Cardiac fibroblast (primary cell): ENCODE measurements around the gene ALG1.
"Not testable (repeated sequence)": the region's sequence is repeated elsewhere in the genome, so short reads cannot be mapped to it uniquely, and the experiment has no call there.

ENCODE experiments used
- DNase-seq, 2 donors: peaks; one replicate each; pipeline versions ENCODE4 v3.0.0 to v3.0.0-alpha.2; 2010; ENCODE audit warnings: low read depth in 2 of 2
- H3K4me3 ChIP-seq, 2 donors: replicated peaks in 1 of 2; 1 replicate in 1 of 2; 2 replicates in 1 of 2; pipeline ENCODE4 v1.5.1; 2011; ENCODE audit warnings: low read depth in 2 of 2, low read length in 2 of 2, mild to moderate bottlenecking in 2 of 2, moderate library complexity in 1 of 2
- TF ChIP-seq, protein P1 (sequence below): IDR thresholded peaks from one replicate; pipeline ENCODE4 v1.5.1; 2011; ENCODE audit warnings: low read depth, mild to moderate bottlenecking, low read length, inconsistent platforms

ALG1 gene

DNA sequence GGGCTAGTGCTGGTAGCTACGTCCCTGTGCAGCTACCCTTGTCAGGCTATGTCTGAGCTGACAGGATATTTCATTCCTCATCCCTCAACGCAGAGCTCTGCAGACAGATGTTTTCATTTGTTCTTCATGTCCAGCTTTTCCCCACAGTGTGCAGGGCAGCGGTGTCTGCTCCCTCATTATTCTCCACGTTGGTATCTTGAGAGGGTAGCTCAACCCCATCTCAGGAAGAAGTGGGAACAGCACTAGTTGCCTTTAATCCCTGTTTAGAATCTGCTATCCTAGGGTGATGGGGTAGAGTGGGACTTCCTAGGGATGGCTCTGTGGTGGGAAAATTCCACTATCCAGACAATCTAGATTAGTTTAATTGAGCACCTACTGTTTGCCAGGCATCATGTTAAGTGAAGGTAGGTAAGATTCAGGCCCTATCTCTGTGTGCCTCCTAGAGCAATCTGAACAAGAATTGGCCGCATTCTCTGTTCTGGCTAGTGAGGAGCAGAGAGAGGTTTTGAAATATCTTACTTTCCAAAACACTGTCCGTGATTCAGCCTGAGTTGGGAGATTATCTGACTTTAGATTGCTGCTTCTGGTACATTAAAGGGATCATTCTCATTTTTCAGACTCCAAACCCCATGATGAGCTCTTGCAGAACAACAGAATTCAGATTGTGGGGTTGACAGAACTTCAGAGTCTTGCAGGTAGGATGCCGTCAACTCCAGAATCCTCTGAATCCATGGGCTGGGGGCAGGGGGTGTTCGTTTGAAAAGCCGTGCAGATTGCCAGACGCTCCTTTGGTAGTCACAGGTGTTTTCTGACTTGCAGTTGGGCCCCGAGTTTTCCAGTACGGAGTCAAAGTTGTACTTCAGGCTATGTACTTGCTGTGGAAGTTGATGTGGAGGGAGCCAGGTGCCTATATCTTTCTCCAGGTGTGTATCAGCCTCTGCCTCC, 963 bp downstream of the ALG1 start:
- TF ChIP-seq, protein P1, sequence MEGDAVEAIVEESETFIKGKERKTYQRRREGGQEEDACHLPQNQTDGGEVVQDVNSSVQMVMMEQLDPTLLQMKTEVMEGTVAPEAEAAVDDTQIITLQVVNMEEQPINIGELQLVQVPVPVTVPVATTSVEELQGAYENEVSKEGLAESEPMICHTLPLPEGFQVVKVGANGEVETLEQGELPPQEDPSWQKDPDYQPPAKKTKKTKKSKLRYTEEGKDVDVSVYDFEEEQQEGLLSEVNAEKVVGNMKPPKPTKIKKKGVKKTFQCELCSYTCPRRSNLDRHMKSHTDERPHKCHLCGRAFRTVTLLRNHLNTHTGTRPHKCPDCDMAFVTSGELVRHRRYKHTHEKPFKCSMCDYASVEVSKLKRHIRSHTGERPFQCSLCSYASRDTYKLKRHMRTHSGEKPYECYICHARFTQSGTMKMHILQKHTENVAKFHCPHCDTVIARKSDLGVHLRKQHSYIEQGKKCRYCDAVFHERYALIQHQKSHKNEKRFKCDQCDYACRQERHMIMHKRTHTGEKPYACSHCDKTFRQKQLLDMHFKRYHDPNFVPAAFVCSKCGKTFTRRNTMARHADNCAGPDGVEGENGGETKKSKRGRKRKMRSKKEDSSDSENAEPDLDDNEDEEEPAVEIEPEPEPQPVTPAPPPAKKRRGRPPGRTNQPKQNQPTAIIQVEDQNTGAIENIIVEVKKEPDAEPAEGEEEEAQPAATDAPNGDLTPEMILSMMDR: no peak
- peak in 1 of 2 donors; percentile 43 for DNase-seq

DNA sequence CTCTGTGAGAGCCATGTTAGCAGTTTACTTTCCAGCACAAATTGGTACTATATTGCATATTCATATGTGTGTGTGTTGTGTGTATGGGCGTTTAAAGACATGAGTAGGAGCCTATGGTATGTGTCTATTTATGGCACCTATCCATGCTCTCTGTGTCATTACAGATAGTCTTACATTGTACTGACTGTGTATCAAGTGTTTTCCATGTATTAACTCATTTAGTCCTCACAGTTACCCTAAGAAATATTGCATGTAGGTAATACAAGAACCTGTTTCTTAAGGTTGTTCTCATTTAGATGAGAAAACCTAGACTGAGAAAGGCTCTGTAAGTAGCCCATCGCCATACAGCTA, 1.6 kb downstream of the ALG1 start:
- no peak overlapping the region for H3K4me3 ChIP-seq
- TF ChIP-seq, protein P1: no peak
- DNase-seq: peak; percentile 15 to 53

More for the DNA sequence above, 963 bp downstream of the ALG1 start:
- peak overlapping the region; percentile 78 to 79 for H3K4me3 ChIP-seq

DNA sequence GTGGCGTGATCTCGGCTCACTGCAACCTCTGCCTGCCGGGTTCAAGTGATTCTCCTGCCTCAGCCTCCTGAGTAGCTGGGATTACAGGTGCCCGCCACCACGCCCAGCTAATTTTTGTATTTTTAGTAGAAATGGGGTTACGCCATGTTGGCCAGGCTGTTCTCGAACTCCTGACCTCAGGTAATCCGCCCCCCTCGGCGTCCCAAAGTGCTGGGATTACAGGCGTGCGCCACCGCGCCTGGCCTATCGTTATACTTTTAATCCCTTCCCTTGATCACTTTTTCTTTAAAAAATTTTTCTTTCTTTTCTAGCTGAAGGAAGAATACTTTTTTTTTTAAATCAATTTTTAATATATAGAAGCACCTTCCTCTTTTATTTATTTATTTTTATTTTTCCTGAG, 2.1 kb downstream of the ALG1 start:
- DNase-seq, H3K4me3 ChIP-seq: not testable (repeated sequence)

DNA sequence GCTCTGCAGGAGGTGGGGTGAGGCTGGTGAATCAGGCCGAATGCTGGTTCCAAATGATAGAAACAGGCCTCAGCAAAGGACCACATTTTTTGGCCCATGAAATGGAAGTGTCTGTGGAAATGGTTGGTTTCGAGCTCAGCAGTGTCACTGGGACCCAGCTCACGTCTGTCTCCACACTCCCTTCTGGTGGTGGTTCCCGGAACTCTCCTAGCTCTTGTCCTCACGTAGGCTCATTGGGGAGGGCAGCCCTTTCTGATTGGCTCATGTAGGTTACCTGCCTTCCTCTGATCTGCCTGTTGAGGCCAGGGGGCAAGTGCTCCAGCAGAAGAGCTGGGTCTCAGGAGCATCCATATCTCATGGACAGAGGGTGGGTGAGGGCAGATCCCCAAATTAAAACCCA, 4.0 kb downstream of the ALG1 start:
- TF ChIP-seq, protein P1: no peak

DNA sequence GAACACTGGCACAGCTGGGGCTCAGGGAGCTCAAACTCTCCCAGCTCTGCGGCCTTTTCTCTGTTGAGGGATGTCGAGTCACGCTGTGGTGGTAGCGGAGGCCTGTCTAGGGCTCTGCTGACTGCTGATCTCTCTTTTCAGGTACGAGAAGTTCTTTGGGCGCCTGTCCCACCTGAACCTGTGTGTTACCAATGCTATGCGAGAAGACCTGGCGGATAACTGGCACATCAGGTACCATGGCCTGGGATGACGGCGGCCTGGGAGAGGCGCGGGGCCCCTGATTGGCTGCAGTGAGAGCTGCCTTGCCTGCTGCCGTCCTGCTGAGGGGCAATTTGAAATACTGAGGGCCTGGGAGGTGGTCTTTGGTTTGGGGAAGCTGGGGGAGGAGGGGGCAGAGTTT, 5.7 kb downstream of the ALG1 start:
- TF ChIP-seq, protein P1: no peak
- no peak for DNase-seq
- H3K4me3 ChIP-seq: no peak overlapping the region

More for the DNA sequence above, 4.0 kb downstream of the ALG1 start:
- H3K4me3 ChIP-seq: no peak overlapping the region
- DNase-seq: no peak

DNA sequence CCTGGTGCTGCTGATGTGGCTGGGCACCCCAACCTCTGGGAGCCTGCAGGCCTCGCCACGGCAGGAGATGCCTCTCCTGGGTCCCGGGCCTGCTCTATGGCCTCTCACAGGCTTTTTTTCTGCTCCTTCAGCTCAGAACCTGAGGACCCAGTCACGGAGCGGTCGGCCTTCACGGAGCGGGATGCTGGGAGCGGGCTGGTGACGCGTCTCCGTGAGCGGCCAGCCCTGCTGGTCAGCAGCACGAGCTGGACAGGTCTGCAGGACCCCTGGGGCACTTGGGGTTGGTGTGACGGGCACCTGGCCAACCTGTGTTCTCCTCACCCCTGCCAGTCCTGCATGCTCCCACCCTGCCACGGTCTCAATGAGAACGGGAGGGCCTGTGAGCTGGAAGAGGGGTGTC, 7.0 kb downstream of the ALG1 start:
- no peak for DNase-seq
- no peak overlapping the region for H3K4me3 ChIP-seq
- TF ChIP-seq, protein P1: no peak

DNA sequence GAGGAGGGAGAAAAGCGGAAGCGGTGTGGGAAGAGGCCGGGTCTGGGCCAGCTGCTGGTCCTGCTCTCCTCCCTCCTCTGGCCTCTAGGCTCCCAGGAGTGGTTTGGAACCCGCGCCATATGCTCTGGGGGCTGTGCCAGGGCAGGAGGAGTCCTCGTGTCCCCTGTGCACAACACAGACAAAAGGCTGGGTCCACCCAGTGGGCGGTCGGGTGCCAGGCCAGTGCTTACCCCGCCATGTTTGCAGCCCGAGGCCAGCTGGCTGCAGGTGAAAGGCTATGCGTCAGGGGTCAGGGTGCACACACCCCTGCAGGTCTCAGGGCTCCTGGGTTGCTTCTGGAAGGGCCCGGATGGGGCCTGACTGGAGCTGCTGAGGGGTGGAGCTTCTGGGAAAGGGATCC, 8.8 kb downstream of the ALG1 start:
- DNase-seq, H3K4me3 ChIP-seq: not testable (repeated sequence)

DNA sequence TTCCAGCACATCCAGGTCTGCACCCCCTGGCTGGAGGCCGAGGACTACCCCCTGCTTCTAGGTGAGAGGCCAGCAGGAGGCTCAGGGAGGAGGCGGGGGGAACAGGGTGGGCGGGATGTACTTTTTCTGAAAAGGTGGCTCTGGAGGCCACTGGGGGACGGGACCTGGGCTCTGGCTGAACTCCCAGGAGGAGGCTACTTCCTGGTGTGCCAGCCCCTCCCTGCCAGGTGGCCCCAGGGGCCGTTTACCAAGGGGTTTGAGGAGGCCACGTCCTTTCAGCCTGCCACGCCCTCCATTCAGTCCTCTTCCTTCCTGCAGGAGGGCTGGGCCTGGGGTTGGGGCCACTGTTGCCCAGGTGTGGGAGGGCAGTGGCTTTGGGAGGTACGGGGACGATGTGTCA, 9.4 kb downstream of the ALG1 start:
- DNase-seq: not testable (repeated sequence)

DNA sequence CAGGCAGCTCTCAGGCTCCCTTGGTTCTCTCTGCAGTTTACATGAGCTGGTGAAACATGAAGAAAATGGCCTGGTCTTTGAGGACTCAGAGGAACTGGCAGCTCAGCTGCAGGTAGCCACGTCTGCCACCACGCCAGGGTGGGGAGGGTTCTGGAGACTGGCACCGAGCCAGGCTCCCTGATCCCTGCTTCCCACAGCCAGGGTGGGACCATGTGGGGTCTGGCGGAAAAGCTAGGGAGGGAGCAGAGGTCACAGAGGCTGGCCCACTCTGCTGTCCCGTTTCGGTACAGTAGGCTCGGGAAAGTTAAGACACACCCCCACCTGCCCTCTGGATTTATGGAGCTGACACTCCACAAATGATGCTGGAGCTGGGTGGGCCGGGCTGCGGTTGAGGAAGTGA, 12.0 kb downstream of the ALG1 start:
- DNase-seq, H3K4me3 ChIP-seq: not testable (repeated sequence)

More for the DNA sequence above, 9.4 kb downstream of the ALG1 start:
- not testable (repeated sequence) for H3K4me3 ChIP-seq

DNA sequence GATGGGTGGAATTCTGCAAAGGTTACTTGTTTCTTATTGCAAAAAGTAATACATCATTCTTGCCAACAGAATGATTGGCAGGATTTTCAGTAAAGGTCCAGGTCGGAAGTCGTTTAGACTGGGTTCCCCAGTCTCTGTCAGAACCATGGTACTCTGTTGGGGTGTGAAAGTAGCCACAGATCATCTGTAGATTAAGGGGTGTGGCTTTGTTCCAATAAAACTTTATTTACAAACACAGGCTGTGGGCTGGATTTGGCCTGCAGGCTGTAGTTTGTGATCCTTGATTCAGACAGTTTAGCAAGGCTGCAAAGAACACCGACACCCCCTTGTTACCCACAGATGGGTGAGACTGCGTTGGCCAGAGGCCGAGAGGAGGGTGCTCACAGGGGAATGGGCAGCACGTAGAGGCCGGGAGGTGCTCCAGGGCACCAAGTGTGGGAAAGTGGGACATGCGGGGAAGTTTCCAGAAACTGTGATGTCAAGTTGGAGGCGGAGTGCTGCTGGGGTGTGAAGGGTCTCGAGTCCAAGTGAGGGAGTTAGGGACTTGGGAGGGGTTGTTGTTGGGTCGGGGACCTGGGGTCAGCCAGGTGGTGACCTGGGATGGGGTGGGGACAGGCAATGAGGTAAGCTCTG, 12.6 kb downstream of the ALG1 start:
- H3K4me3 ChIP-seq, DNase-seq: not testable (repeated sequence)
